ENCODE measurements around the gene SH3GLB2.

The SH3GLB2 gene

DNA sequence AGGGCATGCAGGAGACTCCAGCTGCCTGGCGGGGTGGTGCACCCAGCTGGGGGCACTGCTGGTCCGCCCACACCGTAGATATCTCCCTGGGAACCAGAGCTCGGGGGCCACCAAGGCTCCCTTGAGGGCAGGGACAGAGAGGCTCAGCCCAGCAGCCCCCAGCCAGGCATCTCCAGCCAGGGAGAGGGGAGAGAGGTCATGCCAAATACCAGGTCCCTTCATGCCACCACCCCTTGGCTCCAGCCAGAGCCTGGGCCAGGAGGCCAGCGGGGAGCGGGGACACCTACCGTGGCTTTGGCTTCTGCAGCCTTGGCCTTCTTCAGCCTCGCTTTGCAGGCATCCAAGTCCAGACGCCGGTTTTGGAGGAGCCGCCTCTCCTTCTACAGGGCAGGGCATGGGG lies 14.0 kb downstream of the SH3GLB2 start:
- Histone ChIP-seq H3K27me3 (ENCODE audit: insufficient read depth, insufficient read length) (no peaks in the 10 kb centered on the region), H3K4me3 (ENCODE audit: insufficient read length, low read depth) (no peak overlapping the region), H3K9ac (ENCODE audit: insufficient read length, low read depth) (no peak overlapping the region), H3K9me3 (ENCODE audit: insufficient read depth, low read length) (no peaks in the 10 kb centered on the region), H3K36me3 (ENCODE audit: insufficient read depth, insufficient read length, low read length) (peaks cover 54% of the 10 kb centered on the region), H3K4me1 (ENCODE audit: insufficient read depth, insufficient read length) (peaks cover 22% of the 10 kb centered on the region)
- DNase-seq (ENCODE audit: low read depth, low spot score), result no peak
- TF ChIP-seq SUZ12 (IDR thresholded peaks at IDR 0.05; ENCODE audit: extremely low read depth, insufficient read depth, insufficient read length), result no peak
- no peak for TF ChIP-seq ZNF274 (IDR thresholded peaks at IDR 0.05; ENCODE audit: low read depth, low read length)
- no peak for TF ChIP-seq YY1 (IDR thresholded peaks at IDR 0.05; ENCODE audit: insufficient read depth, insufficient read length)

DNA sequence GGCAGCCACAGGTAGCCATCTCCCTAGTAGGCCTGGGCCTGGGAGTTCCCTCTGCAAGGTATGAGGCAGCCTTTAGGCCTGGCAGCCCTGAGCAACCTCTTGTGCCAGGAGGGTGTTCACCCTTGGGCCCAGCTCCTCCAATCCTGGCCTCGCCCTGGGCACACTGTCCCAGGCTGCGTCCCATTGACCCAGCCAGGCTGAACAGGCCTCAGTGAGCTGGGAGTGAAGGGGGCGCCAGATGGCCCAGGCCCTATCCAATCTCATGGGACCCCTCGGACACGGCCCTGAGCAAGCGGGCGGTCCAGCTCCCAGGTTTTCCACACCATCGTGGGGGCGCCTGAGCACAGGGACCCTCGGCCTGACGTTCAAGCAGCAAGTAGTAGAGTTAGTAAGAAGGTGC lies 14.5 kb downstream of the SH3GLB2 start:
- Histone ChIP-seq H3K9ac (ENCODE audit: insufficient read length, low read depth) (no peak overlapping the region), H3K4me1 (ENCODE audit: insufficient read depth, insufficient read length) (peaks cover 23% of the 10 kb centered on the region), H3K36me3 (ENCODE audit: insufficient read depth, insufficient read length, low read length) (peaks cover 57% of the 10 kb centered on the region), H3K9me3 (ENCODE audit: insufficient read depth, low read length) (no peaks in the 10 kb centered on the region), H3K4me3 (ENCODE audit: insufficient read length, low read depth) (no peak overlapping the region), H3K27me3 (ENCODE audit: insufficient read depth, insufficient read length) (no peaks in the 10 kb centered on the region)
- no peak for TF ChIP-seq ZNF274 (IDR thresholded peaks at IDR 0.05; ENCODE audit: low read depth, low read length)
- TF ChIP-seq SUZ12 (IDR thresholded peaks at IDR 0.05; ENCODE audit: extremely low read depth, insufficient read depth, insufficient read length), result no peak
- TF ChIP-seq YY1 (IDR thresholded peaks at IDR 0.05; ENCODE audit: insufficient read depth, insufficient read length), result no peak
- DNase-seq (ENCODE audit: low read depth, low spot score), result no peak

DNA sequence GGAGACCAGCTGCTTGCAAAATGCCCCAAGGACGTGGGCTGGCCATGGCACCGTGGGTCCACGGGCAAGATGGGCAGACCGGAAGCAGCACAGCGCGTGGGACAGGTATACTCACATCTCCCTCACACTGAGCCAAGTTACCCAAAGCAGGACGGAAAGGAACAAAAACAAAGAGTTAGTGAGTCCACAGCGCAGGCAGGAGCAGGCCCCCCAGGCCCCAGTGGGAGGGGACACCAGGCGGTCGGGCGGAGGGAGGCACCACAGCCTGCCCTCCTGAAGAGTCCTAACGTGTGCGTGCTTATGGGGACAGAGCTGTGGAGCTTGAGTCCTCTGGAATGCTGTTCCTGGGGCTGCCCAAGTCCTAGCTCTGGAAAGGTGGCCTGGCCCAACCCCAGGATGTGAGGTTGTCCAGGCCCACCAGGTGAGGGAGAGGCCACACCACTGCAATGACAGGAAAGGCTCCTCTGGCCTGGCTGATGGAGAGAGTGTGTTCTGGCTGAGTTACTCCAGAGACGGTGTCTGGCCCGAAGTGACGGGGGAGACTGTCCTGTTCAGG lies 15.2 kb downstream of the SH3GLB2 start:
- Histone ChIP-seq H3K9me3 (ENCODE audit: insufficient read depth, low read length) (no peaks in the 10 kb centered on the region), H3K4me3 (ENCODE audit: insufficient read length, low read depth) (no peak overlapping the region), H3K27me3 (ENCODE audit: insufficient read depth, insufficient read length) (no peaks in the 10 kb centered on the region), H3K9ac (ENCODE audit: insufficient read length, low read depth) (no peak overlapping the region), H3K36me3 (ENCODE audit: insufficient read depth, insufficient read length, low read length) (peaks cover 64% of the 10 kb centered on the region), H3K4me1 (ENCODE audit: insufficient read depth, insufficient read length) (peaks cover 29% of the 10 kb centered on the region)
- TF ChIP-seq YY1 (IDR thresholded peaks at IDR 0.05; ENCODE audit: insufficient read depth, insufficient read length) (no peak), SUZ12 (IDR thresholded peaks at IDR 0.05; ENCODE audit: extremely low read depth, insufficient read depth, insufficient read length) (no peak), ZNF274 (IDR thresholded peaks at IDR 0.05; ENCODE audit: low read depth, low read length) (no peak)
- DNase-seq (ENCODE audit: low read depth, low spot score), result no peak

DNA sequence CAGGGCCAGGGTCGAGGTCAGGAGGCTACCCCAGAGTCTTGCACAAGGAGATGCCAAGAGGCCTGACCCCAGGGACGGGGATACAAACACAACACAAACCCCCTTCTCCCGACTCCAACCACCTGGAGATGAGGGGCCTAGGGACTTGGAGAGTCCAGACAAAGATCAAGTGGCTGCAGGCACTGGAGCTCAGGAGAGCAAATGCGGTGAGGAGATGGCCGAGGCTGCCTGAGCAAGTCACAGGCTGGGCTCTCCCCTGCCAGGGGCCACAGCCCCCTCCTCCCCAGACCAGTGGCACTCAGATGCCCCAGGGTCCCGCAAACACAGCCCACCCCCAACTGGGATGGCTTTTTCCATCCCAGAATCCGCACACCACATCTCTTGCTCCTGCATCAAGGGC lies 15.8 kb downstream of the SH3GLB2 start:
- Histone ChIP-seq H3K27me3 (ENCODE audit: insufficient read depth, insufficient read length) (no peaks in the 10 kb centered on the region), H3K4me3 (ENCODE audit: insufficient read length, low read depth) (no peak overlapping the region), H3K36me3 (ENCODE audit: insufficient read depth, insufficient read length, low read length) (peaks cover 70% of the 10 kb centered on the region), H3K9me3 (ENCODE audit: insufficient read depth, low read length) (no peaks in the 10 kb centered on the region), H3K9ac (ENCODE audit: insufficient read length, low read depth) (no peak overlapping the region), H3K4me1 (ENCODE audit: insufficient read depth, insufficient read length) (peaks cover 33% of the 10 kb centered on the region)
- DNase-seq (ENCODE audit: low read depth, low spot score), result no peak
- no peak for TF ChIP-seq SUZ12 (IDR thresholded peaks at IDR 0.05; ENCODE audit: extremely low read depth, insufficient read depth, insufficient read length)
- no peak for TF ChIP-seq ZNF274 (IDR thresholded peaks at IDR 0.05; ENCODE audit: low read depth, low read length)
- TF ChIP-seq YY1 (IDR thresholded peaks at IDR 0.05; ENCODE audit: insufficient read depth, insufficient read length), result no peak

DNA sequence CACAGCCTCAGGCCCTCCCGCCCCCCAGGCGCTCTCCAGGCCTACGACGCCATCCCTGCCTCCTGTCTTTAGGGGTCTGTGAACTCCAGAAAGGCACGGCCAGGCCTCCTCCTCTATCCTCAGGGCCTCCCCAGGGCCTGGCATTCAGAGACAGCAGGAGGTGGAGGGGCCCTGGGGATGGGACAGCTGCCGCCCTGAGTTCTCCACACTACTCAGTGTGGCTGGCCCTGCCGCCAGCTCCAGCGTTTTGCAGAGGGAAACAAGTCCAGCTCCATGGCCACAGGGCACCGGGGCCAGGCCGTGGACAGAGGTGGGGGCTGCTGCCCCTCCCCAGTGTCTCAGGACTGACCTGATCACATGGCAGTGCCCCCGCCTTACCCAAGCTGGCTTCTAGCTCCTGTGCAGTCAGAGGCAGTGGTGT lies 16.4 kb downstream of the SH3GLB2 start:
- peaks cover 76% of the 10 kb centered on the region for H3K36me3 ChIP-seq (ENCODE audit: insufficient read depth, insufficient read length, low read length)
- H3K4me1 ChIP-seq (ENCODE audit: insufficient read depth, insufficient read length), result peaks cover 33% of the 10 kb centered on the region
- H3K27me3 ChIP-seq (ENCODE audit: insufficient read depth, insufficient read length), result no peaks in the 10 kb centered on the region
- no peak for DNase-seq (ENCODE audit: low read depth, low spot score)
- TF ChIP-seq YY1 (IDR thresholded peaks at IDR 0.05; ENCODE audit: insufficient read depth, insufficient read length) (no peak), SUZ12 (IDR thresholded peaks at IDR 0.05; ENCODE audit: extremely low read depth, insufficient read depth, insufficient read length) (no peak), ZNF274 (IDR thresholded peaks at IDR 0.05; ENCODE audit: low read depth, low read length) (no peak)
- peak overlapping the region; percentile 56 for H3K9ac ChIP-seq (ENCODE audit: insufficient read length, low read depth)
- no peaks in the 10 kb centered on the region for H3K9me3 ChIP-seq (ENCODE audit: insufficient read depth, low read length)
- H3K4me3 ChIP-seq (ENCODE audit: insufficient read length, low read depth), result no peak overlapping the region

DNA sequence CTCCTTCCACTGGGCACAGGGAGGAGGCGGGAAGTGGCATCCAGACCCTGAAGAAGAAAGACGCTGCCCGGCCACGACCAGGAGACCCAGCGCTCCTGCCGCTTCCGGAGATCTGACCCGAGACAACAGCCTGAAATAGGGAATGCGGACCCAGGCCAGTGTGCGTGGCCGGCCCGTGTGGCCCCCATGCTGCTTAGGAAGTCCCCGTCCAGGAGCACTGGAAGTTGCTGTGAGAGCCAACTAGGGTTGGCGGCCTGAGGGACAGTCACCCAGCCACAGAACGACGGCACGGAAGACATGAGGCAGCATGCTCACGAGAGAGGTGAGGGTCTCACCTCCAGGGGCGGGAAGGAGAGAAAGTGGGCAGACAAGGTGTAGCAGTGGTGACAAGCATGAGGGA lies 17.0 kb downstream of the SH3GLB2 start:
- Histone ChIP-seq H3K4me1 (ENCODE audit: insufficient read depth, insufficient read length) (peaks cover 38% of the 10 kb centered on the region), H3K36me3 (ENCODE audit: insufficient read depth, insufficient read length, low read length) (peaks cover 82% of the 10 kb centered on the region), H3K27me3 (ENCODE audit: insufficient read depth, insufficient read length) (no peaks in the 10 kb centered on the region), H3K9me3 (ENCODE audit: insufficient read depth, low read length) (no peaks in the 10 kb centered on the region), H3K9ac (ENCODE audit: insufficient read length, low read depth) (peak overlapping the region; percentile 56), H3K4me3 (ENCODE audit: insufficient read length, low read depth) (no peak overlapping the region)
- TF ChIP-seq ZNF274 (IDR thresholded peaks at IDR 0.05; ENCODE audit: low read depth, low read length) (no peak), SUZ12 (IDR thresholded peaks at IDR 0.05; ENCODE audit: extremely low read depth, insufficient read depth, insufficient read length) (no peak), YY1 (IDR thresholded peaks at IDR 0.05; ENCODE audit: insufficient read depth, insufficient read length) (no peak)
- no peak for DNase-seq (ENCODE audit: low read depth, low spot score)

DNA sequence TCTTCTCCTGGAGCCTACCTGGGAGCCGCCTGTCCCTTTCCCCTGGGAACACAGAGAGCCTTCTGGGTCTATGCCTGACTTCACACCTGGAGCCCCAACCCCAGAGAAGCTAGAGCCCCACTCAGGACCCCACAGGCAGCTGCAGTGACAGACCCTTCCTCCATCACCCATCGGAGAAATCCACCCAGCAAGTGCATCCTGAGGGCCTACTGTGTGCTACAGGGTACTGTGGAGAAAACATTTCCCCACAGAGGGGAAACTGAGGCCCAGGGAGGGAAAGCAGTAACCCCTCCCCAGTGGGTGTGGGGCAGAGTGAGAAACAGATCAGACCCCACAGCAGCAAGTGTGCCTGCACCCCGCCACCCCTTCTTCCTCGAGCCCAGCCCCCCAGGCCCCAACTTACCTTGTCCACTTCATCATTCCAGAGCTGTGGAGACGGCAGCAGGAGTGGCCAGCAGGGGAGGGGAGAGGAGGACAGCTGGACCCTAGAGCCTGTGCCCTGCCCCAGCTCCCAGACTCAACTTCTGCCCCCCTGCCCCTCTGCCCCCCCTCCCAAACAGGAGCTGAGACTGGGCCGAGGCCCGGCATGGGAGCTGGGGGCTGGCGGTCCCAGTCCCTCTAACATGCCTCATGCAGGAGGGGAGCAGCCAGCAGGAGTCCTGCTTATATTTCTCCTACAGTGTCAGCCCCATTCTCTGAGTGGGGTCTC lies 17.7 kb downstream of the SH3GLB2 start:
- Histone ChIP-seq H3K9me3 (ENCODE audit: insufficient read depth, low read length) (no peaks in the 10 kb centered on the region), H3K4me3 (ENCODE audit: insufficient read length, low read depth) (no peak overlapping the region), H3K9ac (ENCODE audit: insufficient read length, low read depth) (no peak overlapping the region), H3K27me3 (ENCODE audit: insufficient read depth, insufficient read length) (no peaks in the 10 kb centered on the region), H3K4me1 (ENCODE audit: insufficient read depth, insufficient read length) (peaks cover 38% of the 10 kb centered on the region), H3K36me3 (ENCODE audit: insufficient read depth, insufficient read length, low read length) (peaks cover 89% of the 10 kb centered on the region)
- no peak for DNase-seq (ENCODE audit: low read depth, low spot score)
- TF ChIP-seq YY1 (IDR thresholded peaks at IDR 0.05; ENCODE audit: insufficient read depth, insufficient read length) (no peak), ZNF274 (IDR thresholded peaks at IDR 0.05; ENCODE audit: low read depth, low read length) (no peak), SUZ12 (IDR thresholded peaks at IDR 0.05; ENCODE audit: extremely low read depth, insufficient read depth, insufficient read length) (no peak)

Measured in NT2/D1 (cell line).